Esophagus muscularis mucosa (tissue), 3 donors: ENCODE measurements around the gene CACNB1.

Source experiments
- CTCF ChIP-seq, 3 experiments: fragments of 200-600 bp in 2 of 3; fragments of 450-650 bp in 1 of 3; sonication (generic) in 2 of 3; IDR thresholded peaks; one replicate each; pipeline ENCODE4 v1.5.1; 2017 to 2019; ENCODE audit warnings: antibody characterized with exemption in 3 of 3, mild to moderate bottlenecking in 2 of 3, moderate library complexity in 1 of 3
- POLR2A ChIP-seq: fragments of 450-650 bp; IDR thresholded peaks from one replicate; pipeline ENCODE4 v1.6.1; 2017; ENCODE audit warnings: antibody characterized with exemption, moderate library complexity, mild to moderate bottlenecking, low read depth
- POLR2AphosphoS5 ChIP-seq, 2 donors: sonication (generic); formaldehyde crosslinking; IDR thresholded peaks; one replicate each; pipeline ENCODE4 v1.6.1; 2017; ENCODE audit warnings: antibody characterized with exemption in 2 of 2

GRCh38 chr17:39243155-39243554 lies 45.7 kb upstream of the CACNB1 start:
- TF ChIP-seq CTCF (IDR thresholded peaks at IDR 0.05) (no peak), POLR2A (no peak), POLR2AphosphoS5 (IDR thresholded peaks at IDR 0.05) (no peak)
